Central memory CD8-positive, alpha-beta T cell (primary cell): ENCODE results near the gene CDKN2D.

Experiments used
- ATAC-seq: fragments of 150-1000 bp; cut with Tn5 transposase; replicated peaks from 2 replicates; pipeline ENCODE4 v1.10.0; 2022; ENCODE audit warnings: mild to moderate bottlenecking, moderate FRiP score, moderate number of reproducible peaks; ENCODE audit not compliant: poor library complexity, severe bottlenecking; ENCODE audit errors: extremely low read depth
- DNase-seq, 2 donors: peaks; one replicate each; pipeline ENCODE4 v3.0.0; 2021; ENCODE audit warnings: low spot score in 2 of 2
- H3K27ac Mint-ChIP-seq: one replicate; pipeline ENCODE4 v1.8.0; 2022; ENCODE audit warnings: low read depth, mild to moderate bottlenecking, moderate library complexity, mixed read lengths
- H3K27me3 Mint-ChIP-seq: one replicate; pipeline ENCODE4 v1.8.0; 2022; ENCODE audit warnings: mixed read lengths
- H3K36me3 Mint-ChIP-seq: one replicate; pipeline ENCODE4 v1.8.0; 2022; ENCODE audit warnings: mild to moderate bottlenecking, moderate library complexity, mixed read lengths; ENCODE audit not compliant: insufficient read depth
- H3K4me1 Mint-ChIP-seq: one replicate; pipeline ENCODE4 v1.8.0; 2022; ENCODE audit warnings: mixed read lengths
- H3K4me3 Mint-ChIP-seq: one replicate; pipeline ENCODE4 v1.8.0; 2022; ENCODE audit warnings: mild to moderate bottlenecking, moderate library complexity, mixed read lengths
- H3K9me3 Mint-ChIP-seq: one replicate; pipeline ENCODE4 v1.8.0; 2022; ENCODE audit warnings: mixed read lengths

Gene CDKN2D

GRCh38 chr19:10568062-10568825 is 535 bp downstream of the CDKN2D start:
- DNase-seq (peak; percentile 51 to 54), ATAC-seq (peak; percentile 7)
- H3K4me3 Mint-ChIP-seq = peak overlapping the region; percentile 89
- no peaks in the 10 kb centered on the region for H3K9me3 Mint-ChIP-seq
- peaks cover 51% of the 10 kb centered on the region for H3K4me1 Mint-ChIP-seq
- H3K27ac Mint-ChIP-seq = peak overlapping the region; percentile 93
- H3K36me3 Mint-ChIP-seq = peaks cover 38% of the 10 kb centered on the region
- no peaks in the 10 kb centered on the region for H3K27me3 Mint-ChIP-seq

- peak overlapping the region; percentile 93 for H3K27ac Mint-ChIP-seq
- no peaks in the 10 kb centered on the region for H3K27me3 Mint-ChIP-seq
- peak overlapping the region; percentile 89 for H3K4me3 Mint-ChIP-seq
- ATAC-seq = no peak
- DNase-seq = no peak
- H3K36me3 Mint-ChIP-seq = peaks cover 38% of the 10 kb centered on the region
- no peaks in the 10 kb centered on the region for H3K9me3 Mint-ChIP-seq
- H3K4me1 Mint-ChIP-seq = peaks cover 51% of the 10 kb centered on the region
These were observed 1.1 kb downstream of the CDKN2D start for GRCh38 chr19:10567656-10568055.

GRCh38 chr19:10566658-10567410 is 1.9 kb downstream of the CDKN2D start:
- DNase-seq (peak; percentile 43 to 81), ATAC-seq (peak; percentile 41)
- peak overlapping the region; percentile 93 for H3K27ac Mint-ChIP-seq
- H3K4me1 Mint-ChIP-seq = peaks cover 44% of the 10 kb centered on the region
- no peaks in the 10 kb centered on the region for H3K27me3 Mint-ChIP-seq
- H3K9me3 Mint-ChIP-seq = no peaks in the 10 kb centered on the region
- peak overlapping the region; percentile 89 for H3K4me3 Mint-ChIP-seq
- peaks cover 38% of the 10 kb centered on the region for H3K36me3 Mint-ChIP-seq

- H3K9me3 Mint-ChIP-seq = no peaks in the 10 kb centered on the region
- DNase-seq (no peak), ATAC-seq (no peak)
- peaks cover 49% of the 10 kb centered on the region for H3K4me1 Mint-ChIP-seq
- peak overlapping the region; percentile 89 for H3K4me3 Mint-ChIP-seq
- no peaks in the 10 kb centered on the region for H3K27me3 Mint-ChIP-seq
- peaks cover 40% of the 10 kb centered on the region for H3K36me3 Mint-ChIP-seq
- peak overlapping the region; percentile 93 for H3K27ac Mint-ChIP-seq
These were observed 2.4 kb downstream of the CDKN2D start for GRCh38 chr19:10566408-10566657.

- peaks cover 45% of the 10 kb centered on the region for H3K36me3 Mint-ChIP-seq
- H3K9me3 Mint-ChIP-seq = no peaks in the 10 kb centered on the region
- peak; percentile 38 for ATAC-seq
- peak within 1 kb of the TSS; percentile 93 for H3K27ac Mint-ChIP-seq
- peak within 1 kb of the TSS; percentile 89 for H3K4me3 Mint-ChIP-seq
- H3K27me3 Mint-ChIP-seq = no peaks in the 10 kb centered on the region
- DNase-seq = peak; percentile 98 to 99
- H3K4me1 Mint-ChIP-seq = peaks cover 50% of the 10 kb centered on the region
These were observed 3.0 kb downstream of the CDKN2D start, which contains the start of gene KRI1 for GRCh38 chr19:10565567-10566407. KRI1 (minus strand) TSS chr19:10566010; CDS start chr19:10565999, 11 bp downstream.

- no peaks in the 10 kb centered on the region for H3K27me3 Mint-ChIP-seq
- peak overlapping the region; percentile 93 for H3K27ac Mint-ChIP-seq
- H3K4me3 Mint-ChIP-seq = peak overlapping the region; percentile 89
- H3K9me3 Mint-ChIP-seq = no peaks in the 10 kb centered on the region
- H3K4me1 Mint-ChIP-seq = peaks cover 46% of the 10 kb centered on the region
- DNase-seq (no peak), ATAC-seq (peak; percentile 12)
- H3K36me3 Mint-ChIP-seq = peaks cover 51% of the 10 kb centered on the region
These were observed 3.7 kb downstream of the CDKN2D start for GRCh38 chr19:10565028-10565566.

GRCh38 chr19:10562609-10563008 is 6.2 kb downstream of the CDKN2D start:
- DNase-seq (no peak), ATAC-seq (no peak)
- Mint-ChIP-seq H3K27me3 (no peaks in the 10 kb centered on the region), H3K4me1 (peaks cover 49% of the 10 kb centered on the region), H3K36me3 (peaks cover 56% of the 10 kb centered on the region), H3K27ac (no peak overlapping the region), H3K4me3 (no peak overlapping the region), H3K9me3 (no peaks in the 10 kb centered on the region)

GRCh38 chr19:10560154-10560553 is 8.6 kb downstream of the CDKN2D start:
- Mint-ChIP-seq H3K27me3 (no peaks in the 10 kb centered on the region), H3K36me3 (peaks cover 56% of the 10 kb centered on the region), H3K4me1 (peaks cover 26% of the 10 kb centered on the region), H3K9me3 (no peaks in the 10 kb centered on the region), H3K27ac (no peak overlapping the region), H3K4me3 (no peak overlapping the region)
- DNase-seq = no peak
- no peak for ATAC-seq

- peak overlapping the region; percentile 76 for H3K27ac Mint-ChIP-seq
- no peak overlapping the region for H3K4me3 Mint-ChIP-seq
- ATAC-seq = no peak
- peaks cover 62% of the 10 kb centered on the region for H3K36me3 Mint-ChIP-seq
- H3K9me3 Mint-ChIP-seq = no peaks in the 10 kb centered on the region
- H3K4me1 Mint-ChIP-seq = peaks cover 38% of the 10 kb centered on the region
- DNase-seq = no peak
- H3K27me3 Mint-ChIP-seq = no peaks in the 10 kb centered on the region
These were observed 11.1 kb downstream of the CDKN2D start for GRCh38 chr19:10557603-10558197.

- Mint-ChIP-seq H3K27me3 (no peaks in the 10 kb centered on the region), H3K4me1 (peaks cover 33% of the 10 kb centered on the region), H3K27ac (no peak overlapping the region), H3K9me3 (no peaks in the 10 kb centered on the region), H3K4me3 (no peak overlapping the region), H3K36me3 (peaks cover 66% of the 10 kb centered on the region)
- no peak for DNase-seq
- no peak for ATAC-seq
These were observed 13.2 kb downstream of the CDKN2D start for GRCh38 chr19:10555610-10555973.

- ATAC-seq (no peak), DNase-seq (no peak)
- peak overlapping the region; percentile 69 for H3K4me3 Mint-ChIP-seq
- peaks cover 63% of the 10 kb centered on the region for H3K36me3 Mint-ChIP-seq
- peak overlapping the region; percentile 88 for H3K27ac Mint-ChIP-seq
- H3K4me1 Mint-ChIP-seq = peaks cover 33% of the 10 kb centered on the region
- H3K9me3 Mint-ChIP-seq = no peaks in the 10 kb centered on the region
- no peaks in the 10 kb centered on the region for H3K27me3 Mint-ChIP-seq
These were observed 13.8 kb downstream of the CDKN2D start for GRCh38 chr19:10554760-10555609.
